Stimulated activated CD4-positive, alpha-beta T cell treated with anti-CD3 and anti-CD28 coated beads, Interleukin-2, amount 100 ng/mL, for 4 hours (primary cell): ENCODE measurements around the gene ENTPD8.

Experiments
- DNase-seq: peaks from one replicate; pipeline ENCODE4 v3.0.0-alpha.2; 2020; ENCODE audit warnings: low read depth

The ENTPD8 gene

DNA sequence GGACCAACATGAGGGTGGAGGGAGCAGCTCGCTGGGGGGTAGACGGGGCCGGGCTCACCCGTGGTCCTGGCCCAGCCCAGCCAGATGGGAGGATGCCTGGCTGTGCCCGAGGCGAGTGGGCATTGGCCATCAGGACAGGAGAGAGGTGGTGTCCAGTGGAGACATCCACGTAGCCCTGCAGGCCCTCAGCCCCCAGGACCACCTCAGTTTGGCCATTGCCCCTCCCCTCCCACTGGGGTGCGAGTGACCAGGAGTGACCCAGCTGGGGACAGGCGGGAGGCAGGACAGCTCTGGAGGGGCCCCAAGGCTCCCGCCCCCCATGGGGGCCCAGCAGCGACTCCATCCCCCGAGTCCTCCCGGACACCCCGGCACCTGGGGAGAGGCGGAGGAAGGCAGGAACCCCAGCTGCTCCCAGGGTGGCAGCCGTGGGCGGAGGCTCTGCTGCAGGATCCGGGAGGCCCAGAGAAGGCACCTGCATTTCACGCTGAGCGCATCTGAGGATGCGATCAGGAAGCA lies 9.7 kb downstream of the ENTPD8 start:
- DNase-seq = no peak

DNA sequence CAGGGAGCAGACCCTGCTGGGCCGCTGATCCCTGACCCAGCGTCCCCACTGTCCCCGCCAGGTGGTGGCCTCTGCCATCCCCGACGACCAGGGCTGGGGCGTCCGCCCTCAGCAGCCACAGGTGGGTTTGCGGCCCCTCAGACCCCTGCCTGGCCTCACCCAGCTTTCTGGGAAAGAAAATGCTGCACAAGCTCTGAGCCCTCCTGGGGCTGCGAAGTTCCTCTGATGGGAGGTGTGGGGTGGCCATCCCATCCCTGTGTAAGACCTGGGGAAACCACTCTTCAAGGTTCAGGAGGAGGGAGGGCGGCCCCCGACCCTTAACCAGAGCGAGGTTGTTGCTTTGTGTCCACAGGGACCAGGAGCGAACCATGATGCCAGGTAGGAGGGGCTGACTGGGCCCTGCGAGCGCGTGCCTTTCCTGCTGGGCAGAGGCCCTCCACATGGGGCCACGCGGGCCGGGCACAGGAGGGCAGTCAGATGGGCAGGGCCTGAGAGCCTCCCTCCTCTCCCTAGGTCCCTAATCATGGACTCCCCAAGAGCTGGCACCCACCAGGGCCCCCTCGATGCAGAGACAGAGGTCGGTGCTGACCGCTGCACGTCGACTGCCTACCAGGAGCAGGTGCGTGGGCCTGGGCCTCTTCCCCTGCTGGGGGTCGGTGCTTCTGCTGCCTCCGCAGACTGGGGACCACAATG lies 10.3 kb downstream of the ENTPD8 start:
- no peak for DNase-seq

DNA sequence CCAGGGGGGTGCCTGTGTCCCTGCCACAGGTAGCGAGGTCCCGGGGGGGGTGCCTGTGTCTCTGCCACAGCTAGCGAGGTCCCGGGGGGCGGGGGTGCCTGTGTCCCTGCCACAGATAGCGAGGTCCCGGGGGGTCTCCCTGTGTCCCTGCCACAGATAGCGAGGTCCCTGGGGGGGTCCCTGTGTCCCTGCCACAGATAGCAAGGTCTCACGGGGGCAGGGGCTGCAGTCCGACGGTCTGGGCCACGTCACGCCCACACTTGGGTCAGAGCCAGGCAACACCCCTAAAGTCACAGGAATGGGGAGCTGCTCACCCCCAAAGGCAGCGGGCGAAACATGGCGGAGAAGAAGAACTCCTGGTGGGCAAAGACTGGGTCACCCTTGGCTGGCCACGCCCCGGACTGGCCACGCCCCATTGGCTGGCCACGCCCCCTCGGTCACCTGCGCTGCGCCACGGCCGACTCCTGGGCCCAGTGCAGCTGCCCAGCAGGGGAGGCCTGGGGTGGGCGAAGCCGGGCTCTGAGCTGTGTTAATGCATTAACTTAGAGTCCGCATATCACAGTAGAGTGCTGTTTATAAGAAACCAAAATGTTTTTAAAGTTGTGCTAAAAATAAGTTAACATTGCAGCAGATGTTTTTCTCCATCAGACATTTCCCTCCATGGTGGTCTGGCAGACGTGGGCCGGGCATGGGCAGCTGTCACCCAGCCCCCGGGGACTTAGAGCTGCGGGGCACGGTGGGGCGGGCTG lies 11.0 kb downstream of the ENTPD8 start:
- DNase-seq = no peak

DNA sequence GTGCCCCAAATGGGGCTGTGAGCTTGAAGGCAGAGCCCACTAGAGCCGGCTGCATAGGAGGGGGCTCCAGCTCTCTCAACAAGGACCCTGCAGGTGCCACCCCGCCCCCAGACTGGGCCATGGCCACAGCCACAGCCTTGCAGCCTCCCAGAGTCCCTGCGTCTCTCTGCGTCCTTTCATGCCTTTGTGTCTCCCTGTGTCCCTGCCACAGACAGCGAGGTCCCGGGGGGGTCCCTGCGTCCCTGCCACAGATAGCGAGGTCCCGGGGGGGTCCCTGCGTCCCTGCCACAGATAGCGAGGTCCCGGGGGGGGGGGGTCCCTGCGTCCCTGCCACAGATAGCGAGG lies 11.6 kb downstream of the ENTPD8 start:
- no peak for DNase-seq

DNA sequence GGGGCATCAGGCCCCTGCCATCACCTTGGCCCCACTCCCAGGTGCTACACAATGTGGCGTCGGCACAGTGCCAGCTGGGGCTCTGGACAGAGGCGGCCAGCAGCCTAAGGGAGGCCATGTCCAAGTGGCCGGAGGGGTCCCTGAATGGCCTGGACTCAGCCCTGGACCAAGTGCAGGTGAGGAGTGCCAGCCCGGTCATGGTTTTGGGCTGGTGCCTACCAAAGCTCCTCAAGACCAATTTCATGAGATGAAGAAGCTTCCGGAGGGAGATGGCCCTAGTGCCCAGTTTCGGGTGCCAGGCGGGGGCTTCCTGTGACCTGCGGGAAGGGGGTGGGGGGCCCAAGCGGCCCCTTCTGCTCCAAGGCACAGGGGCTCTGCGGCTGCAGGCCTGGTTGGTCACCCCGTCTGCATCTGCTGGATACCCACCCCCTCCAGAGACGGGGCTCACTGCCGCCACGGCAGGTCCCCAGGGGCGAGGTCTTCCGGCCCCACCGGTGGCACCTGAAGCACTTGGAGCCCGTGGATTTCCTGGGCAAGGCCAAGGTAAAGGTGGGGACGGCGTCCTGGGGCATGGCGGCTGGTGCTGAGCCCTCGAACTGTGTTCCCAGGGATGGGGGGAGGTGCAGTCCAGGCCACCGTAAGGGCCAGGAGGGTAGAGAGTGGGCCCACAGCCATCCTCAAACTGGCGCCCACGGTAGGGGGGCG lies 12.2 kb downstream of the ENTPD8 start:
- no peak for DNase-seq

DNA sequence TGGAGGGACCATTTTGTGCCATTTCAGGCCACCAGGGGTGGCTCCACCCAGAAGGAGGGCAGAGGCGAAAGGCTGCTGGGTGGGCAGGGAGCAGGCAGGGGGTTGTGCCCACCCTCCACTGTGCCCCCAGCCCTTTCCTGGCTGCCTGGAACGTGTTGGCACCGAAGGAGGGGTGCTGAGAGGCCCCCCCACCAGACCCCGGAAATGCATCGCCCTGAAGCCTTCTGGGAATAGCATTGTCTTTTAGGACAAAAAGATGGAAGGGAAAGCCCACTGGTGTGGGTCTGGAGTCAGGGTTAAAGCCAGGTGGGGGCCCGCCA lies 12.9 kb downstream of the ENTPD8 start:
- DNase-seq = no peak

DNA sequence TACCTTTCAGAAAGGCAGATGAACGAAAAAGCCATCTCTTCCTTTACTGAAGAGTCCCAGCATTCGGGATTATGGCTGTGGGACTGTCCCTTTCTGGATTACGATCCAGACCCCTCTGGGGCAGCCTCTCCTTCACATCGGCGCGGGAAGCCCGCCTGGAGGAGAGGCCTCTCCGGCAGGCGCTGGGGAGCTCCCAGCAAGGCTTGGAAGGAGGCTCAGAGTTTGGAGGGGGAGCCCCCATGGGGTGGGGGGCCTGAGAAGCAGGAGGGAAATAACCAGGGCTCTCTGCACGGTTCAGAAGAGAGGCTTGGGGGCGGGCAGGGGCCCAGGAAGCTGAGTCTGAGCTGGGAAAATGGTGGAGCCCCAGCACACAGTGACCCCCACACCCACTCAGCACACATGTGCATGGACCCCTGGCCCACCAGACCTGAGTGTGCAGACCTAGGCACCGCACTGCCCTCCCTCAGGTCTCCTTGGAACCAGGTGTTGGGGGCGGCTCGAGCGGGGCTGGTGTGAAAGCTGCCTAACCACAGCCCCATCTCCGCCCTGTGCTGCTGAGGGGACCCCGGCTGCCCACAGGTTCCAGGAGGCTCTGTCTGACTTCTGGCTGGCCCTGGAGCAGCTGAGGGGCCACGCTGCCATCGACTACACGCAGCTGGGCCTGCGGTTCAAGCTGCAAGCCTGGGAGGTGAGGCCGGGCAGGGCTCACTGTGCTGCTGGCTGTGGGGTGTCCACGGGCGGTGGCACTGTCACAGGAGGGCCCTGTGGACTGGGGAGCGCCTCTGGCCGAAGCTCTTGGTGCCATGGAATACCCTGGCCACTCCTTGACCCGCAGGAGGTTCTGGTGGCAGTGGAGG lies 13.5 kb downstream of the ENTPD8 start:
- no peak for DNase-seq

DNA sequence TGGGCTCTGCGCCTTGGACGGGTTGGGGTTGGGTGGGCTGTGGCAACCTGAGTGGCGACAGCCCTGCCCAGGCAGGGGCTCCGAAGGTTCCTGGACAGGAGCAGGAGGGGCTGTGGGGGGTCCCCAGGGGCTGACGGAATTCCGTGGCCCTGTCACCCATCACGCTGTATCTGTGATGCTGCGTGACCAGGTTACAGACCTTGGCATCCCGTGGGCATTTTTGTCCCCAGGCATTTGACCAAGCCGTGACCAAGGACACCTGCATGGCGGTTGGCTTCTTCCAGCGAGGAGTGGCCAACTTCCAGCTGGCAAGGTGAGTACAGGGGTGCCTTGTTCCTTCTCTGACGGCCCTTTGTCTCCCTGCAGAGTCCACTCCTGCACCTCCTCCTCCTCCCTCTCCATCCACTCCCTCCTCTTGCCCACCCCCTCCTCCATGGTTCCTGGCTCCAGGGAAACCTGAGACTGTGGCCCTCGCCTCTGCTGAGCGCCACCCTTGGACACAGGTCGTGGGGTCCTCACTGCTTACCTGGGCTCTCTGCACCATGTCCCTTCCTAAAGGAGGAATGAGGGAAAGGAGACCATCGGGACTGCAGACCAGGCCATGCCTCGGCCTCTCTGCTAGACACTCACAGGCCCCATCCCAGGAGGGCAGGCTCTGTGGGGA lies 15.0 kb downstream of the ENTPD8 start:
- no peak for DNase-seq

DNA sequence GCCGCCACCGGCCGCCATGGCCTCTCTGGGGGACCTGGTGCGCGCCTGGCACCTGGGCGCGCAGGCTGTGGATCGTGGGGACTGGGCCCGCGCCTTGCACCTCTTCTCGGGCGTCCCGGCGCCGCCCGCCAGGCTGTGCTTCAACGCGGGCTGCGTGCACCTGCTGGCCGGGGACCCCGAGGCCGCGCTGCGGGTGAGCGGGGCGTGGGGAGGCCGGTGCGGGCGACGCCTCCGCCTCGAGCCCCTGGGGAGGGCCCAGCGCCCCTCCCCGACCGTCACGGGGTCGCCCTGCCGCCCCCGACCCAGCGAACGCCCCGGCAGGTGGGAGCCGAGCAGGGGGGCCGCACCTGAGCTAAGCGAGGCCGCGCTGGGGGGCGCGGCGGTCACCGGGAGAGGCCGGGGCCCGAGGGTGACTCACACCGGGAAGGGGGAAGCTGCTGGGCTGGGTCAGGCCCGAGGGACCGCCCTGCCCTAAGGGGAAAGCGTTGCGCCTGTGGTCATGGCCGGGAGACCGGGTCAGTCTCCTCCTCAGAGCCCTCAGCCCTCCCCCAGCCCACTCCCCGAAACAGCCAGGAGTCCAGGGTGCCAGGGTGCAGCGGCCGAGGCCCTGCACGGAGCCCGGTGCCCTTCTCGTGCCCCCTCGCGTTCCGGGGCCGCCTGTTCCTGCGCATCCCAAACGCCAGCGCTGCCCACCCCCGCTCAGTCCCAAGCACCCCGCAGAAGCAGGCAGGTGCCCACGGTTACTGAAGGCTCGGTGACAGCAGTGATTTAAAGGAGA lies 17.5 kb downstream of the ENTPD8 start:
- DNase-seq = no peak

DNA sequence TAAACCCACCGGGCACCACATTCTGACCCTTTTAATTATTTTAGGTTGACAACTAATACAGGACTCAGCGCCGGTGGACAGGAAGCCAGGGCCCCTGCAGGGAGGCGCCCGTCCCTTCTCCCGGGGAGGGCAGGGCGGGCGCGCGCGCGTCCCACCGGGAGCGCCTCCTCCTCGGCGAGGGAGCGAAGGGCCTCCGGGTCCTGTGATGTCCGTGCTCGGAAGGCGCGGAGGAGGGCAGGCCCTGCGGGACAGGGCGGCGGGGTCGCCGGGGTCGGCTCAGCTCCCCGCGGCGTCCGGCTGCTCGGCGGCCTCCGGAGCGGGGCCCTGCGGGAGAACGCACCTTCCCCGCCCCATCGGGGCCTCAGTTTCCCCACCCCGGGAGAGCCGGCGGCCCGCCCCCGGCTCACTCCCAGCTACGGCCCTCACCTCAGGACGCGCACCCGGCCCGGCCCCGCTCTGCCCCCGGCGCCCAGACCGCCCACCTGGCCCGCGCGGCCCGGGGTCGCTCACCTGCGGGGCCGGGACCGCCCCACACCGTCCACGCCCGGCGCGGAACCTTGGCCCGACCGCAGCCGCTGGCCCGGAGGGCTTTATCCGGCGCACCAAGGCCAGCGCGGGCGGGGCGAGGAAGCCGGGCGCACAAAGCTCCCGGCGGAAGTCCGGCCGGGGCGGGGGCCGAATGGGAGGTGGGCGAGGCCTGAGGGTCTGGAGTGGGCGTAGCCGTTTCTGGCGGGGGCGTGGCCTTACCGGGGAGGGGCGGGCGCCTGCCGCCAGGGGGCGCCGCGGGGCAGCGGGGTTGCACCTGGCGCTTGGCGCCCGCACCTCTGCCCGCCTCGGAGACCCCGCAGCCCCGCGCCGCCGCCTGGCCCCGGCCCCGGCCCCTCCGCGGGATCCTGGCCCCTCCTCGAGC lies 18.3 kb downstream of the ENTPD8 start, which contains the start of the genes EXD3 and NOXA1:
TSS of gene EXD3 (minus strand) at position 559 of the 910 bp plus-strand sequence. CDS start 27,805 bp downstream, outside the sequence.
TSS of gene NOXA1 (plus strand) at position 790 of the 910 bp plus-strand sequence. CDS start 137 bp downstream, outside the sequence.
- DNase-seq = peak; percentile 81

DNA sequence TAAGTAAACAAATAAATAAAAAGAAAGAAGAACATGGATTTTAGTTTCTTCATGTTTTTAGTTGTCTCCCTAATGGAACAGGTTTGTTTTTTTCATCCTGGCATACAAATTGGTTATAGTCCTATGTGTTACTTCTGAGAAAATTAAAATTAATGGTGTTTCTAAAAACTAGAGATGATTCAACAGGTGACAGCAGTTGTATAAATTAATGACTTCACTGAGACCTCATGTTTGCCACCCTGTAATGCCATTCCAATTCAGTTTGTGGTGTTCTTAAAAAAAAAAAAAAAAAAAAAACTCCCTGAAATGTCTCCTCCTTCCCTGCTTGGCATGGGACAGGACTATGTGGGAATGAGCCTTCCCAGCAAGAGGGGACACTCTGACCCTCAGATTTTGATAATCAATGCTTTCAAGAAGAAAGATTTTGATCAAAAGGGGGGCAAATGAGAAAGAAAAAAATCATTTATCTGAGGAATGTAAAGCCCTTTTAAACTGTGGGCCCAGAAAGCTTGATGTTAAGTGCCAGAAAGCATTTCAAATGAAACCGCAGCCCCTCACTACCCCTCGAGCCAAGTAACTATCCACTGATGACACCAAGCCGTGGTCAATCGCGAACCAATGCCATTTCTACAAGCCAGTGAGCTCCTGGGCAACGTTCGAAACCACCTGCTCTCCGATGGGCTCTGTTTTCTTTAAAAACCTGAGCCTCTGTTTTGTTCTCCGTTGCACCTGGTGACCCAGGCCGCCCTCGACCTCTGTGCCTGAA lies 19.1 kb downstream of the ENTPD8 start:
- DNase-seq = no peak

DNA sequence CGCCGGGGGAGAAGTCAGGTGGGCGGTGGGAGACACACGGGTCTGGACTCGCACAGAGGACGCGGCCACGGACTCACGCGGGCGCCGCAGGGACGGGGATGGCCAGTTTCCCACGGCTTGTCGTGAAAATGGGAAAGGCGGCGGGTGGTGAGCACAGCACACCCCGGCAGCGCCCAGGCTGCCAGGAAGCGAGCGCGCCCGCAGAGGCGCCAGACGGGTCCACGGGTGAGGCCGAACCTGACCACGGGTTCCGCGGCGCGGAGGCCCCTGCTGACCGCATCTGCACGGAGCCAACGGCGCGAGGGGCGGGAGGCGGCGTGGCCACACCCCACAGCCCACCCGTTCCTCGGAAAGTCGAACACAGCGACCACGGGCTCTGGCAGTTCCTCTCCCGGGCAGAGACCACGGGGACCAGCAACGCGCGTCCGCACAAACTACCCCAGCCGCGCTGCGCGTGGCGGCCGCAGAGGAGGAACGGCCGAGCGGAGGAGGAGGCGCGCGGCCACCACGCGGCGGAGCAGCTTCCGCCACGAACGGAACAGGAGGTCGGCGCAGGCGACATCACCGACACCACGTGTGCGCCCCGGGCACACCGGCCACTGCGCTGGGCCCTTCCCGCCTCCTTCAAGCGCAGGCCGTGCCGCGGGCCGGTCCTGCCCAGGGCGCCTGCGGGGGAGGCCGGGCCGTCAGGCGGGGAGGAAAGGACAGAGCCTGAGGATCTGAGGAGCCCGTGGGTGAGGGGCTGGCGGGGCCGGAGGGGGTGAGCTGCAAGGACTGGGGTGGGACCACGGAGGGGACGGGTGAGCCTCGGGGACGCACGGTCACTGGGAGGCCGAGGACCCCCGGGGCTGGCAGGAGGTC lies 23.8 kb downstream of the ENTPD8 start:
- DNase-seq = no peak

DNA sequence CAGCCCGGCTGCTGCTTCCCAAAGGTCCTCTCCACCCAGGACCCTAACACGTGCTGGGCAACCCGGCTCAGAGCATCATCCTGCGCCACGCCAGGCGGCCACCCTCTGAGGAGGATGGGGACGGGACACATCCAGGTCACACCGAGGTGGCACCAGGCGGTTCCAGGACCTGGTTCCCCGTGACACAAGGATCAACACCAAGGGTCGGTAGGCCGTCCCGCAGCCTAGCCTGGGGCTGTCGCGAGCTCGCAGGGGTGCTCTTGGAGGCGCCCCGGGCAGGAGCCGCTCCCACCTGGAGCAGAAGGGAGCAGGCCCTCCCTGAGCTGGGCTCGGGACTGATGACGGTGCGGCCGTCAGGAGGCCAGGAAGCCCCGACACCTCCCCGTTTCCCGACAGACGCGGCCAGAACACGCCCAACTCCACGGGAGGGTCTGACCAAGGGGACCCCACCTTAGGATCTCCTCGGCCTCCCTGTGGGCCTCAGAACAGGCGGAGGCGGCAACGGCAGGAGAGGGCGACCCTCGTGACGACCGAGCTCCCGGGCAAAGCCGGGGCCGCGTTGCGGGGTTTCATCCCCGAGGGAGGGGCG lies 24.5 kb downstream of the ENTPD8 start:
- no peak for DNase-seq

DNA sequence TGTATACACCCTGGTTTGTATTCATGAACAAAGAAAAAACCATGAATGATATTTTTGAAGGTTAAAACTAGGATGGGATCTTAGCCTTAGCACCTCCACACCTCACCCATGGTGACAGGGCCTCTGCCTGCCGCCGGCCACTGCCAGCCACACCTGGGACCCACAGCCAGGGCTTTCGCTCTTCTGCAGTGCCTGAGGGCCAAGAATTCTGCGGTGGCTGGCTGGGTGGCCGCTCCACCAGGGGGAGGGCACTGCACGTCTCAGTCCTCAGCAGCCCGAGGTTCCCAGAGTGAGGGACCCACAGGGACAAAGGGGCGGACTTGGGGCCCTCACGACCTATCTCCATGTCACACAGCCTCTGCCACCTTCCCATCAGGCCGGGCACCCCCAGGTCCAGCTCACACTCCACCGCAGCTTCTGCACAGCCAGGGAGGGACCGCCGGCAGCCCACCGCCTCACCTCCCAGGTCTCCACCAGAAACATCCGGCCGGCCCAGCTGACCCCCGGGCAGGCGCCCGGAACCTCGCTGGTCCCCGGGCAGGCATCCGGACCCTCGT lies 25.1 kb downstream of the ENTPD8 start:
- DNase-seq = no peak

DNA sequence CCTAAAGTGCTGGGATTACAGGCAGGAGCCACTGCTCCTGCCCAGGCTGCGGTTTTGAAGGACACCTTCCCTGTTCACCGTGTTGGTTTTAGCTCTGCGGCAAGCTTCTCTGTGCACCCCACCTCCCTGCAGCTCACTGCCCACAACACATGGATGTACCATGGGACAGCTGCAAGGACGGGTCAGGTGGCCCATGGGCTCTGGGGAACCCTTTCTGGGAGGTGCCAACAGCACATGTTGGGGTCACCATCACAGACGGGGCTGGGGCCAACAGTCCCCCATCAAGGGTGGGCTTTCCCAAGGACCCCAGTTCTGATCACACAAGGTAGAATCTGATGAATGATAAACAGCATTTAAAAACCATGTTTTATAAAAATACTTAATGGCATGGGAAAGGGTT lies 25.7 kb downstream of the ENTPD8 start:
- no peak for DNase-seq

DNA sequence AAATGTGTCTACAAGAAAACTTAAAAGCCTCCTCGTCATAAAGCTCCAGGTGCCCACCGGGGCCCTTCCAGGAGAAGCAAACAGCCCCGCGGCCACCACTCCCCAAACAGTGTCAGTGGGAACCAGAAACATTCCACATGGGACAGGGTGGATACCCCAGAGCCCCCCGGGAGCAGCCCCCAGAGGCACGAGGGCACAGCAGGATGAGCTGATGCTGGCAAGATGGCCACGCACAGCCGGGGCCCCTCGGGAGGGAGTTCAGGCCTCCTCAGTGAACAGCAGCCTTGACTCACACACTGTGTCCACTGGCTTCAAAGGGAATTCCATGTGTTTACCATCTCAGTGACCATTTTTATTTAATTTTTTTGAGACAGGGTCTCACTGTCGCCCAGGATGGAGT lies 28.7 kb downstream of the ENTPD8 start:
- DNase-seq = no peak
